HCT116 (cell line): Measurements from ENCODE around the gene STAMBP. TPM values are rescaled to one million over a fixed set of nuclear protein-coding genes. Genes with fewer than 3 reads are reported as not detected.

Experiments
- ATAC-seq: fragments of 200-7000 bp; cut with Tn5 transposase; 2 replicates; pipeline ENCODE4 v1.9.1; 2020; ENCODE audit warnings: mild to moderate bottlenecking, moderate library complexity
- BruUV-seq: library from RNA; stranded (reverse); fragments of 400-500 nt; replicated peaks from 2 replicates; lab custom pipeline; 2021; lab: Mats Ljungman, UMichigan
- CTCF ChIA-PET: fragments of 300-600 bp; sonication (Branson Sonifier 250); formaldehyde crosslinking; loops from one replicate; lab custom pipeline; 2021; ENCODE audit warnings: antibody characterized with exemption; lab: Charles Lee
- POLR2A ChIA-PET: fragments of 300-600, 350-600 bp; sonication (Branson Sonifier 250); formaldehyde crosslinking; loops from one replicate; lab custom pipeline; 2021; ENCODE audit warnings: antibody characterized with exemption; lab: Charles Lee
- RAD21 ChIA-PET, 2 experiments: fragments of 300-600 bp; sonication (Branson Sonifier 250); formaldehyde crosslinking; loops; one replicate each; lab custom pipeline; 2023; ENCODE audit warnings: low total read pairs in 2 of 2; ENCODE audit not compliant: uncharacterized antibody in 2 of 2, unreplicated experiment in 2 of 2, low non-redundant PET in 1 of 2; lab: Charles Lee
- DNase-seq: peaks from one replicate; pipeline ENCODE4 v3.0.0-alpha.2; 2010; ENCODE audit warnings: low read depth, low spot score
- H2AFZ ChIP-seq: fragments of 200-600 bp; shearing (Covaris generic), sonication (generic); 2 replicates; pipeline ENCODE4 v1.6.1; 2017; ENCODE audit warnings: low read depth, mixed run types, mixed read lengths, antibody characterized with exemption, low read length; ENCODE audit not compliant: poor library complexity, severe bottlenecking
- H3K27ac ChIP-seq: 2 replicates; pipeline ENCODE4 v1.5.1; 2012; ENCODE audit warnings: low read depth, low read length
- H3K27me3 ChIP-seq: fragments of 200-600 bp; sonication (generic); 2 replicates; pipeline ENCODE4 v1.6.1; 2016; ENCODE audit warnings: mixed run types, low read length, mixed read lengths; ENCODE audit not compliant: insufficient read depth
- H3K36me3 ChIP-seq, 2 experiments: fragments of 200-500 bp in 1 of 2; fragments of 200-600 bp in 1 of 2; sonication (Bioruptor generic) in 1 of 2; sonication (generic) in 1 of 2; 2 replicates each; pipeline versions ENCODE4 v1.5.1 to v1.6.1; 2014 to 2016; ENCODE audit warnings: low read length in 2 of 2, inconsistent platforms in 1 of 2, mixed read lengths in 1 of 2, mixed run types in 1 of 2; ENCODE audit not compliant: insufficient read depth in 2 of 2, control insufficient read depth in 1 of 2
- H3K4me1 ChIP-seq, 2 experiments: fragments of 200-600 bp in 1 of 2; sonication (generic) in 1 of 2; 2 replicates each; pipeline versions ENCODE4 v1.5.1 to v1.6.1; 2012 to 2017; ENCODE audit warnings: low read length in 2 of 2, inconsistent platforms in 1 of 2, mild to moderate bottlenecking in 1 of 2, mixed read lengths in 1 of 2, mixed run types in 1 of 2, moderate library complexity in 1 of 2; ENCODE audit not compliant: insufficient read depth in 2 of 2, control insufficient read depth in 1 of 2
- H3K4me2 ChIP-seq: fragments of 200-600 bp; sonication (generic); 2 replicates; pipeline ENCODE4 v1.6.1; 2017; ENCODE audit warnings: mixed run types, low read length, mixed read lengths
- H3K4me3 ChIP-seq, 2 experiments: fragments of 200-600 bp in 1 of 2; sonication (generic) in 1 of 2; replicated peaks in 1 of 2; 2 replicates each; pipeline ENCODE4 v1.5.1; 2011 to 2016; ENCODE audit warnings: low read length in 2 of 2, control low read depth in 1 of 2, low read depth in 1 of 2, mild to moderate bottlenecking in 1 of 2, mixed read lengths in 1 of 2, mixed run types in 1 of 2
- H3K79me2 ChIP-seq: fragments of 200-600 bp; sonication (generic); 2 replicates; pipeline ENCODE4 v1.6.1; 2017; ENCODE audit warnings: mild to moderate bottlenecking, mixed run types, low read length, moderate library complexity, mixed read lengths; ENCODE audit not compliant: insufficient read depth
- H3K9ac ChIP-seq: fragments of 200-600 bp; sonication (generic); 2 replicates; pipeline ENCODE4 v1.6.1; 2016; ENCODE audit warnings: low read length, mixed read lengths
- H3K9me2 ChIP-seq: fragments of 200-600 bp; sonication (generic), shearing (Covaris generic); 2 replicates; pipeline ENCODE4 v1.6.1; 2017; ENCODE audit warnings: mixed run types, mild to moderate bottlenecking, moderate library complexity; ENCODE audit not compliant: insufficient read depth
- H3K9me3 ChIP-seq, 2 experiments: fragments of 200-500 bp in 1 of 2; fragments of 200-600 bp in 1 of 2; sonication (Bioruptor generic) in 1 of 2; sonication (generic) in 1 of 2; 2 replicates each; pipeline ENCODE4 v1.6.1; 2014 to 2017; ENCODE audit warnings: low read length in 2 of 2, mixed read lengths in 2 of 2, inconsistent platforms in 1 of 2, low read depth in 1 of 2, mild to moderate bottlenecking in 1 of 2, mixed run types in 1 of 2, moderate library complexity in 1 of 2; ENCODE audit not compliant: control insufficient read depth in 1 of 2, insufficient read depth in 1 of 2
- H4K20me1 ChIP-seq: fragments of 200-600 bp; sonication (generic), shearing (Covaris generic); 2 replicates; pipeline ENCODE4 v1.6.1; 2017; ENCODE audit warnings: mixed run types, mild to moderate bottlenecking, moderate library complexity; ENCODE audit not compliant: insufficient read depth
- CBX3 ChIP-seq: IDR thresholded peaks from 2 replicates; pipeline ENCODE4 v1.6.1; 2012; ENCODE audit warnings: low read depth
- CEBPB ChIP-seq: IDR thresholded peaks from 2 replicates; pipeline ENCODE4 v1.6.1; 2012; ENCODE audit warnings: low read depth
- EGR1 ChIP-seq: IDR thresholded peaks from 2 replicates; pipeline ENCODE4 v1.6.1; 2012; ENCODE audit warnings: low read depth
- ELF1 ChIP-seq: IDR thresholded peaks from 2 replicates; pipeline ENCODE4 v1.6.1; 2012; ENCODE audit warnings: low read depth, borderline replicate concordance
- EZH2phosphoT487 ChIP-seq: fragments of 200-600 bp; IDR thresholded peaks from 2 replicates; pipeline ENCODE4 v1.6.1; 2018; ENCODE audit warnings: antibody characterized with exemption, borderline replicate concordance
- FOSL1 ChIP-seq: IDR thresholded peaks from 2 replicates; pipeline ENCODE4 v1.6.1; 2012; ENCODE audit warnings: low read depth
- JUND ChIP-seq: IDR thresholded peaks from 2 replicates; pipeline ENCODE4 v1.6.1; 2012
- POLR2AphosphoS5 ChIP-seq: IDR thresholded peaks from 2 replicates; pipeline ENCODE4 v1.6.1; 2011; ENCODE audit warnings: mild to moderate bottlenecking, low read depth, low read length, moderate library complexity
- RAD21 ChIP-seq: IDR thresholded peaks from 2 replicates; pipeline ENCODE4 v1.6.1; 2012; ENCODE audit warnings: low read depth, mild to moderate bottlenecking
- SRF ChIP-seq: IDR thresholded peaks from 2 replicates; pipeline ENCODE4 v1.6.1; 2012; ENCODE audit warnings: low read depth
- TCF7L2 ChIP-seq: IDR thresholded peaks from 2 replicates; pipeline ENCODE4 v1.7.0; 2011; ENCODE audit warnings: borderline replicate concordance, inconsistent platforms; ENCODE audit not compliant: insufficient read depth, insufficient read length; ENCODE audit errors: extremely low read depth
- YY1 ChIP-seq: IDR thresholded peaks from 2 replicates; pipeline ENCODE4 v1.6.1; 2011; ENCODE audit warnings: low read length, low read depth, moderate library complexity, mild to moderate bottlenecking; ENCODE audit not compliant: insufficient replicate concordance; ENCODE audit errors: extremely low read depth
- ZFX ChIP-seq: fragments of 450-650 bp; IDR thresholded peaks from 2 replicates; pipeline ENCODE4 v1.6.1; 2017
- intact Hi-C: fragments of 100-400 bp; cut with micrococcal nuclease; formaldehyde crosslinking; loops from 2 replicates; pipeline ENCODE4 v1.10.0; 2022
- total RNA-seq: library from RNA; stranded (reverse); gene quantifications from one replicate; pipeline ENCODE4 v1.2.1, GENCODE V29; 2021; ENCODE audit not compliant: unreplicated experiment
- TF ChIP-seq, protein P1 (sequence below): IDR thresholded peaks from 2 replicates; pipeline ENCODE4 v1.6.1; 2012
- TF ChIP-seq, protein P2 (sequence below): IDR thresholded peaks from 2 replicates; pipeline ENCODE4 v1.6.1; 2012
- TF ChIP-seq, protein P3 (sequence below): IDR thresholded peaks from 2 replicates; pipeline ENCODE4 v1.6.1; 2012; ENCODE audit warnings: low read depth

Gene STAMBP
- total RNA-seq, 1 experiment from 2014 or later, result 45.2 TPM

DNA sequence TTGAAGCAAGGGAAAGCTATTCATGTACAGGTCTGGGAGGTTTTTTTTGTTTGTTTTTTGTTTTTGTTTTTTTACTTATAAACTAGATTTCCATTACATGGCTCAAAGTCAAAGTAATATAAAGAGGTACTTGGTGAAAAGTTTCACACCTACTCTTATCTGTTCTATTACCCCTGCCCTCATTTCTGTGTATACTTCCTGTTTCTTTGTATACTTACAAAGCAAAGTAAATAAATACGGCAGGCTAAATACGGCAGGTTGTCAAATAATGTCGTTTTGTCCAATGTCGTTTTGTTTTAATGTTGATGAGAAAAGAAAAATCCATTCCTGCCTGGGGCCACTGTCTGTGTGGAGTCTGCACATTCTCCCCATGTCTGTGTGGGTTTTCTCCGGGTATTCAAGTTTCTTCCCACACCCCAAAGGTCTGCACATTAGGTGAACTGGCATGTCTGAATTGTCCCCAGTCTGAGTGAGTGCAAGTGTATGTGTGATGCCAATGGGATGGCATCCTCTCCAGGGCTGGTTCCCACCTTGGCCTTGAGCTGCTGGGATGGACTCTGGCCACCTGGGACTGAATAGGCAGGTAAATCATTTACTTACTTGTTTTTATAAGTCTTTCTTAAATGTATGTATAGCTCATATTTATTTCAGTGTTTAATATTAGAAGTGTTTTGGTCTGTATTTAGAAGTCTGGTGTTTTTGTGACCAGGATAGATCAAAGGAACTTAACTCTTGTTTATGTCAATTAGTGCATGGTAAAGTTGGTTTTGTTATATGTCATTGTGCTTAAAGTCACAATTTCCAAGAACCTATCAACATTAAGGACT lies 13.4 kb downstream of the STAMBP start:
- intact Hi-C loops, result no loop called here

More for the DNA sequence above, 13.4 kb downstream of the STAMBP start:
- ChIA-PET POLR2A (no interaction called here), RAD21 (no interaction called here)
- peaks cover 27% of the 10 kb centered on the region; the same call in 1 of the 2 replicates for H3K79me2 ChIP-seq
- no TSS peak for BruUV-seq
- H2AFZ ChIP-seq, result no peak overlapping the region
- no peak for ATAC-seq
- no peaks in the 10 kb centered on the region; the same call in 1 of the 2 replicates for H4K20me1 ChIP-seq
- H3K9me2 ChIP-seq, result no peaks in the 10 kb centered on the region
- H3K36me3 ChIP-seq, result peaks cover 14 to 28% of the 10 kb centered on the region in 2 experiments
- no peak for TF ChIP-seq RAD21
- TF ChIP-seq CEBPB, result no peak
- TF ChIP-seq YY1, result no peak
- TF ChIP-seq TCF7L2, result no peak
- no peak for TF ChIP-seq SRF
- TF ChIP-seq ZFX, result no peak
- TF ChIP-seq ELF1, result no peak
- TF ChIP-seq JUND, result no peak
- no peak for TF ChIP-seq EZH2phosphoT487
- TF ChIP-seq FOSL1, result no peak
- TF ChIP-seq, protein P1, sequence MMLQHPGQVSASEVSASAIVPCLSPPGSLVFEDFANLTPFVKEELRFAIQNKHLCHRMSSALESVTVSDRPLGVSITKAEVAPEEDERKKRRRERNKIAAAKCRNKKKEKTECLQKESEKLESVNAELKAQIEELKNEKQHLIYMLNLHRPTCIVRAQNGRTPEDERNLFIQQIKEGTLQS, result no peak
- TF ChIP-seq POLR2AphosphoS5, result no peak
- TF ChIP-seq EGR1, result no peak
- TF ChIP-seq, protein P2, sequence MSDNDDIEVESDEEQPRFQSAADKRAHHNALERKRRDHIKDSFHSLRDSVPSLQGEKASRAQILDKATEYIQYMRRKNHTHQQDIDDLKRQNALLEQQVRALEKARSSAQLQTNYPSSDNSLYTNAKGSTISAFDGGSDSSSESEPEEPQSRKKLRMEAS, result no peak
- no peak for TF ChIP-seq CBX3
- TF ChIP-seq, protein P3, sequence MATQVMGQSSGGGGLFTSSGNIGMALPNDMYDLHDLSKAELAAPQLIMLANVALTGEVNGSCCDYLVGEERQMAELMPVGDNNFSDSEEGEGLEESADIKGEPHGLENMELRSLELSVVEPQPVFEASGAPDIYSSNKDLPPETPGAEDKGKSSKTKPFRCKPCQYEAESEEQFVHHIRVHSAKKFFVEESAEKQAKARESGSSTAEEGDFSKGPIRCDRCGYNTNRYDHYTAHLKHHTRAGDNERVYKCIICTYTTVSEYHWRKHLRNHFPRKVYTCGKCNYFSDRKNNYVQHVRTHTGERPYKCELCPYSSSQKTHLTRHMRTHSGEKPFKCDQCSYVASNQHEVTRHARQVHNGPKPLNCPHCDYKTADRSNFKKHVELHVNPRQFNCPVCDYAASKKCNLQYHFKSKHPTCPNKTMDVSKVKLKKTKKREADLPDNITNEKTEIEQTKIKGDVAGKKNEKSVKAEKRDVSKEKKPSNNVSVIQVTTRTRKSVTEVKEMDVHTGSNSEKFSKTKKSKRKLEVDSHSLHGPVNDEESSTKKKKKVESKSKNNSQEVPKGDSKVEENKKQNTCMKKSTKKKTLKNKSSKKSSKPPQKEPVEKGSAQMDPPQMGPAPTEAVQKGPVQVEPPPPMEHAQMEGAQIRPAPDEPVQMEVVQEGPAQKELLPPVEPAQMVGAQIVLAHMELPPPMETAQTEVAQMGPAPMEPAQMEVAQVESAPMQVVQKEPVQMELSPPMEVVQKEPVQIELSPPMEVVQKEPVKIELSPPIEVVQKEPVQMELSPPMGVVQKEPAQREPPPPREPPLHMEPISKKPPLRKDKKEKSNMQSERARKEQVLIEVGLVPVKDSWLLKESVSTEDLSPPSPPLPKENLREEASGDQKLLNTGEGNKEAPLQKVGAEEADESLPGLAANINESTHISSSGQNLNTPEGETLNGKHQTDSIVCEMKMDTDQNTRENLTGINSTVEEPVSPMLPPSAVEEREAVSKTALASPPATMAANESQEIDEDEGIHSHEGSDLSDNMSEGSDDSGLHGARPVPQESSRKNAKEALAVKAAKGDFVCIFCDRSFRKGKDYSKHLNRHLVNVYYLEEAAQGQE, result no peak
- TF ChIP-seq, all 23 proteins: peak for 0
- CTCF ChIA-PET, result interaction anchor here (1.6 kb wide), 1 partner anchor 18 kb away, joined by 4 read pairs; no protein-coding TSS in a partner anchor
- Histone ChIP-seq H3K4me3 (no peak overlapping the region), H3K9me3 (no peaks in the 10 kb centered on the region), H3K4me2 (no peak overlapping the region), H3K27ac (no peak overlapping the region), H3K4me1 (no peaks in the 10 kb centered on the region), H3K9ac (no peak overlapping the region), H3K27me3 (no peaks in the 10 kb centered on the region)
- DNase-seq, result no peak
